ENCODE measurements around the gene CAPN10.

- TF ChIP-seq, protein P1, sequence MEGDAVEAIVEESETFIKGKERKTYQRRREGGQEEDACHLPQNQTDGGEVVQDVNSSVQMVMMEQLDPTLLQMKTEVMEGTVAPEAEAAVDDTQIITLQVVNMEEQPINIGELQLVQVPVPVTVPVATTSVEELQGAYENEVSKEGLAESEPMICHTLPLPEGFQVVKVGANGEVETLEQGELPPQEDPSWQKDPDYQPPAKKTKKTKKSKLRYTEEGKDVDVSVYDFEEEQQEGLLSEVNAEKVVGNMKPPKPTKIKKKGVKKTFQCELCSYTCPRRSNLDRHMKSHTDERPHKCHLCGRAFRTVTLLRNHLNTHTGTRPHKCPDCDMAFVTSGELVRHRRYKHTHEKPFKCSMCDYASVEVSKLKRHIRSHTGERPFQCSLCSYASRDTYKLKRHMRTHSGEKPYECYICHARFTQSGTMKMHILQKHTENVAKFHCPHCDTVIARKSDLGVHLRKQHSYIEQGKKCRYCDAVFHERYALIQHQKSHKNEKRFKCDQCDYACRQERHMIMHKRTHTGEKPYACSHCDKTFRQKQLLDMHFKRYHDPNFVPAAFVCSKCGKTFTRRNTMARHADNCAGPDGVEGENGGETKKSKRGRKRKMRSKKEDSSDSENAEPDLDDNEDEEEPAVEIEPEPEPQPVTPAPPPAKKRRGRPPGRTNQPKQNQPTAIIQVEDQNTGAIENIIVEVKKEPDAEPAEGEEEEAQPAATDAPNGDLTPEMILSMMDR (IDR thresholded peaks at IDR 0.05), result no peak
- no peak for TF ChIP-seq POLR2A (IDR thresholded peaks at IDR 0.05)
These were observed 30.8 kb upstream of the CAPN10 start for GRCh38 chr2:240555541-240556250.
